Suprapubic skin (tissue), 4 donors: ENCODE data around the gene SLC9C1.

Source experiments
- EP300 ChIP-seq: sonication (generic); formaldehyde crosslinking; IDR thresholded peaks from one replicate; pipeline ENCODE4 v1.6.1; 2017; ENCODE audit warnings: antibody characterized with exemption
- POLR2A ChIP-seq, 2 donors: fragments of 450-650 bp; IDR thresholded peaks; one replicate each; pipeline ENCODE4 v1.6.1; 2017; ENCODE audit warnings: antibody characterized with exemption in 2 of 2, mild to moderate bottlenecking in 2 of 2, moderate library complexity in 2 of 2
- POLR2AphosphoS5 ChIP-seq, 3 donors: sonication (generic); formaldehyde crosslinking; IDR thresholded peaks; one replicate each; pipeline ENCODE4 v1.6.1; 2017; ENCODE audit warnings: antibody characterized with exemption in 3 of 3
- TF ChIP-seq, protein P1 (sequence below), 2 donors: fragments of 200-600 bp in 1 of 2; fragments of 450-650 bp in 1 of 2; sonication (generic) in 1 of 2; IDR thresholded peaks; one replicate each; pipeline ENCODE4 v1.5.1; 2016 to 2019; ENCODE audit warnings: antibody characterized with exemption in 2 of 2, mild to moderate bottlenecking in 1 of 2, moderate library complexity in 1 of 2

GRCh38 chr3:112261742-112262141 lies 32.3 kb downstream of the SLC9C1 start:
- TF ChIP-seq EP300 (no peak), POLR2AphosphoS5 (IDR thresholded peaks at IDR 0.05) (no peak), POLR2A (IDR thresholded peaks at IDR 0.05) (no peak)
- TF ChIP-seq, protein P1, sequence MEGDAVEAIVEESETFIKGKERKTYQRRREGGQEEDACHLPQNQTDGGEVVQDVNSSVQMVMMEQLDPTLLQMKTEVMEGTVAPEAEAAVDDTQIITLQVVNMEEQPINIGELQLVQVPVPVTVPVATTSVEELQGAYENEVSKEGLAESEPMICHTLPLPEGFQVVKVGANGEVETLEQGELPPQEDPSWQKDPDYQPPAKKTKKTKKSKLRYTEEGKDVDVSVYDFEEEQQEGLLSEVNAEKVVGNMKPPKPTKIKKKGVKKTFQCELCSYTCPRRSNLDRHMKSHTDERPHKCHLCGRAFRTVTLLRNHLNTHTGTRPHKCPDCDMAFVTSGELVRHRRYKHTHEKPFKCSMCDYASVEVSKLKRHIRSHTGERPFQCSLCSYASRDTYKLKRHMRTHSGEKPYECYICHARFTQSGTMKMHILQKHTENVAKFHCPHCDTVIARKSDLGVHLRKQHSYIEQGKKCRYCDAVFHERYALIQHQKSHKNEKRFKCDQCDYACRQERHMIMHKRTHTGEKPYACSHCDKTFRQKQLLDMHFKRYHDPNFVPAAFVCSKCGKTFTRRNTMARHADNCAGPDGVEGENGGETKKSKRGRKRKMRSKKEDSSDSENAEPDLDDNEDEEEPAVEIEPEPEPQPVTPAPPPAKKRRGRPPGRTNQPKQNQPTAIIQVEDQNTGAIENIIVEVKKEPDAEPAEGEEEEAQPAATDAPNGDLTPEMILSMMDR (IDR thresholded peaks at IDR 0.05) = no peak
